AG04449 (cell line): ENCODE data around the gene EXOC4.

Experiments
- CTCF ChIA-PET: fragments of 350-600 bp; formaldehyde crosslinking; extraction: SDS; loops from one replicate; lab custom pipeline; 2021; ENCODE audit warnings: antibody characterized with exemption; lab: Yijun Ruan, JAX
- POLR2A ChIA-PET: fragments of 400-600, 350-600 bp; formaldehyde crosslinking; extraction: SDS; loops from one replicate; lab custom pipeline; 2020; ENCODE audit warnings: antibody characterized with exemption, inconsistent platforms; lab: Yijun Ruan, JAX
- DNase-seq: peaks from one replicate; pipeline ENCODE4 v3.0.0-alpha.2; 2010; ENCODE audit warnings: low read depth, low spot score
- H3K4me3 ChIP-seq: 2 replicates; pipeline ENCODE4 v1.5.1; 2011; ENCODE audit warnings: low read depth, mild to moderate bottlenecking, control low read depth, low read length
- TF ChIP-seq, protein P1 (sequence below): IDR thresholded peaks from one replicate; pipeline ENCODE4 v1.5.1; 2011; ENCODE audit warnings: mild to moderate bottlenecking, moderate library complexity, low read length, control low read depth, inconsistent platforms; ENCODE audit not compliant: insufficient read depth; ENCODE audit errors: missing control alignments

EXOC4 gene

DNA sequence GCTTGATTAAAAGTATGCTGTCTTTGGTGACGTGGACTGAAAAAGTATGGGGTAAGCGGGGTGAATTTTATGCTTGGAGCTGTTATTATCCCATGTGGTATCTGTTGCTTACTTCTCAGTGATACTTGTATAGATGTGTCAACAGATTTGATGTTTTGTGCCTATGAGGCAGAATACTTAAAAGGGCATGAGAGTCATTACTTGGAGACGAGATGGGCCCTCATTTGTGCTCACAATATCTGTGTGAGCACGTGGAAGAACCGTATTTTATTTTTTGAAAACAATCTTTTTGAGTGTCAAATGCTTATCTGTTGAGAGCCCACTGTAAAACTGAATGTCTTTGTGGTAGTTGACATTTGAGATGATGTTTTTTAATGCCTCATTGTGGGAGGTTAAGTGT is 281.9 kb downstream of the EXOC4 start:
- TF ChIP-seq, protein P1, sequence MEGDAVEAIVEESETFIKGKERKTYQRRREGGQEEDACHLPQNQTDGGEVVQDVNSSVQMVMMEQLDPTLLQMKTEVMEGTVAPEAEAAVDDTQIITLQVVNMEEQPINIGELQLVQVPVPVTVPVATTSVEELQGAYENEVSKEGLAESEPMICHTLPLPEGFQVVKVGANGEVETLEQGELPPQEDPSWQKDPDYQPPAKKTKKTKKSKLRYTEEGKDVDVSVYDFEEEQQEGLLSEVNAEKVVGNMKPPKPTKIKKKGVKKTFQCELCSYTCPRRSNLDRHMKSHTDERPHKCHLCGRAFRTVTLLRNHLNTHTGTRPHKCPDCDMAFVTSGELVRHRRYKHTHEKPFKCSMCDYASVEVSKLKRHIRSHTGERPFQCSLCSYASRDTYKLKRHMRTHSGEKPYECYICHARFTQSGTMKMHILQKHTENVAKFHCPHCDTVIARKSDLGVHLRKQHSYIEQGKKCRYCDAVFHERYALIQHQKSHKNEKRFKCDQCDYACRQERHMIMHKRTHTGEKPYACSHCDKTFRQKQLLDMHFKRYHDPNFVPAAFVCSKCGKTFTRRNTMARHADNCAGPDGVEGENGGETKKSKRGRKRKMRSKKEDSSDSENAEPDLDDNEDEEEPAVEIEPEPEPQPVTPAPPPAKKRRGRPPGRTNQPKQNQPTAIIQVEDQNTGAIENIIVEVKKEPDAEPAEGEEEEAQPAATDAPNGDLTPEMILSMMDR = no peak
- H3K4me3 ChIP-seq = no peak overlapping the region
- POLR2A ChIA-PET = no interaction called here
- no peak for DNase-seq
- CTCF ChIA-PET = no interaction called here

DNA sequence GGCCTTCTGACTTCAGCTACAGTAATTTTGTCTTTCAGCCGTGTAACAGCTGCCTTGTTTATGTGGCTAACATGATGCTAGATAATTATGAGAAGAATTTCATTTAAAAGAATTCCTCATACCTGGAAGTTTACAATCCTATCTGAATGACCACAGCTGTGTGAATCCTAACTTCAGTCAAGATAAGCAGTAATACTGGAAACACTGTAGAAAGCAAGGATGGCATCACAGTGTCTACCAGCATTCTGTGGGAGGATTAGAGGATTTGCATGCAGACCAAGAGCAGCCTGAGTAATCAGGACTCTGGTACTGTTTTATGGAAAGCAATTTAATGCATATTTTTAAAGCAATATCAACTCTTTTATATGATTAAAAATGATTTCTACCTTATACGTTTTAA is 282.4 kb downstream of the EXOC4 start:
- DNase-seq = no peak
- CTCF ChIA-PET = no interaction called here
- POLR2A ChIA-PET = no interaction called here
- TF ChIP-seq, protein P1 = no peak
- H3K4me3 ChIP-seq = no peak overlapping the region

DNA sequence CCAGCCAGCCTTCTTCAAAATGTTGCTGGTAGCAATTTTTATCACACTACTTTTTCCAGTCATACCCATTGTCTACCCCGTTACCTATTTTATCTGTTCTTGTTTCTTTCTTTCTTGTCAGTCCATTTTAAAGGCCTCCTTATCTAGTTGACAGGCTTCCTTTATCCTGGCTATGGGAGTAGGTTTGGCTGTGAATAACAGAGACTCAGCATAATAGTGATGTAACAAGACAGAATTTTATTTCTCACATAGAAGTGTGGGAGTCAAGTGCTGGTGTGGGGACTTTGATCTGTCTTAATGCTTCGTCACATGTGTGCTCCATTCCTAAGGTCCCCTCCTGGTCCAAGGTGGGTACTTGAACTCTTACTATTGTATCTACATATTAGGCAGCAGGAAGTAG is 283.6 kb downstream of the EXOC4 start:
- DNase-seq = no peak
- no peak overlapping the region for H3K4me3 ChIP-seq
- TF ChIP-seq, protein P1 = no peak
- ChIA-PET CTCF (no interaction called here), POLR2A (no interaction called here)

DNA sequence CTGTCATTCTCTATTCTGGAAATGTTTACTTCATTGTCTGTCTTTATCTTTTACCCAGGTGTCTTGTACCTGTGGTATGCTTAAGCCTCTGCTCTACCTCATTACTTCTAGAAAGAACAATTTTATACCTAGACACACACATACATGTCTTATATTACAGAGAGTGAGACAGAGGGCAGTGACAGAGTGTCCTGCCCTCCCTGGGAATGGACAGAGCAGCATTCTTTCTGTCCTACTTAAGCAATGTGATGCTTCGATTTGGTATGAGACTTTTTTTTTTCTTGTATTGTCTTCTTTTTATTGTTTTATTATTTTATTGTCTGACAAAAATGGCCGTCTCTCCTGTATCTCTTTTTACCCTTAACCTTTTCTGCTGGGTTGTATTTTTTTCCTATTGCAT is 286.1 kb downstream of the EXOC4 start:
- ChIA-PET POLR2A (no interaction called here), CTCF (no interaction called here)
- no peak for DNase-seq
- no peak overlapping the region for H3K4me3 ChIP-seq
- TF ChIP-seq, protein P1 = no peak

DNA sequence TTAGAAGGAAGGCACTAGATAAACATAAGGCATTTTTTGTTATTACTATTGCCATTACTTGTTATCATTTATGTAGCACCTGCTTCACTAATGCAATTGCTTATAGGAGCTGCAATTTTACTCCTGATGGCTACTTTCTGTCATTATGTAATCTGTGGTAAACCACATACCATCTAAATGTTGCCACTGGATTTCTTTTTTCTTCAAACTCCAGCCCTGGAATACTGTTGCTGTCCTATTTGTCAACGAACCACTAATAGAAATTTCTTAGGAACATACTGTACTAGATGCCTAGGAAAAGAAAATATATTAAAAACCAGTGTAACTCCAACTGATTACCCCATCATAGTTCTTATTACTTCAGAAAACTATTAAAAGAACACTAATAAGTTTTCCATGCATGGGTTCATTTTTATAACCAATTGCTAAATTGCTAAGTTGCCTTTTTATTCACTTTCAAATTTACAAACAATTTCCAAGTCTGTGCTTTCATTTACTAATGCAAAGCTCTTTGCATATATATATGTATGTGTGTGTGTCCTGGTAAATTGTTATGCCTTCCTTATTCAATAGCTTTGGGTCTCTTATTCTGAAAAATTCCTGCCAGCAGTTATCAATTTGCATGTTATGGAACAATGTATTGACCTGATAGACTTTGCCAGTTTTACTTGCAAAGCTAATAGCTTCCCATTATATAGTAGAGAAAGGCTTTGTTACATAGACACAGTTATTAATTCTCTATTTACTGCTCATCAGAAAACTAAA is 287.4 kb downstream of the EXOC4 start:
- ChIA-PET POLR2A (no interaction called here), CTCF (no interaction called here)
- TF ChIP-seq, protein P1 = no peak
- no peak for DNase-seq
- H3K4me3 ChIP-seq = no peak overlapping the region

DNA sequence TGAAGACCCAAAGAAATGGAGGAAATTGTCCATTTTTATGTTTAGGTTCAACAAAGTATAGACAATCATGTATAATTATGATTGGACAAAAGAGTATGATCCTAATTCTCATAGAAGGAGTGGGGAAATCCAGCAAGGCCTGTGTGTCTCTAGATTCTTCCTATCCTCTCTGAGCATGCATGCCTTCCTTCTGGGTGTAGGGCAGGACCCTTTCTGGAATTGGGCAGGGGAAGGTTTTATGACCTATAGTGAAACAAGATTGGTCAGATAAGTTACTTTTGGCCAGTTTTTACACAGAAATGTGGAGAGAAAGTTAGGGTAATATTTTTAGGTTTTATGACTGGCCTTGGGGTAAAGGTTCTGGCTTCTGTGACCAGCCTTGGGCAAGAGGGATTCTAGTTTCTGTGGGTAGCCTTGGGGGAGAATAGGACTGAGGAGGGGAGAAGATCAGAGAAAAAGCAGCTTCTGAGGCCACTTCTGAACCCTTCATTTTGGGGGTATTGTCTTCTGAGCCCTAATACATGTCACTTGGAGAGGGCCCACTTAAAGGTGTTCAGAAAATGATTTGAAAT is 289.4 kb downstream of the EXOC4 start:
- POLR2A ChIA-PET = no interaction called here

More for the DNA sequence above, 289.4 kb downstream of the EXOC4 start:
- H3K4me3 ChIP-seq = no peak overlapping the region
- CTCF ChIA-PET = no interaction called here
- DNase-seq = no peak
- TF ChIP-seq, protein P1 = no peak
